HG03025 (cell line): ENCODE measurements around the gene PTPRD.

Experiments
- ATAC-seq: cut with Tn5 transposase; IDR thresholded peaks from one replicate; pipeline ENCODE4 v1.9.1; 2021; ENCODE audit warnings: mild to moderate bottlenecking, moderate library complexity; ENCODE audit not compliant: unreplicated experiment, low FRiP score

PTPRD gene

GRCh38 chr9:8649807-8650206, 1963.0 kb downstream of the PTPRD start:
- no peak for ATAC-seq

- ATAC-seq: no peak
Observed at GRCh38 chr9:8649160-8649559, 1963.6 kb downstream of the PTPRD start.

- no peak for ATAC-seq
Observed at GRCh38 chr9:8648271-8648845, 1964.4 kb downstream of the PTPRD start.

- ATAC-seq: no peak
Observed at GRCh38 chr9:8647824-8648223, 1965.0 kb downstream of the PTPRD start.

- no peak for ATAC-seq
Observed at GRCh38 chr9:8644571-8644970, 1968.2 kb downstream of the PTPRD start.

- no peak for ATAC-seq
Observed at GRCh38 chr9:8643896-8644295, 1968.9 kb downstream of the PTPRD start.

GRCh38 chr9:8643464-8643863, 1969.3 kb downstream of the PTPRD start:
- no peak for ATAC-seq

- ATAC-seq: no peak
Observed at GRCh38 chr9:8640761-8641160, 1972.0 kb downstream of the PTPRD start.

- ATAC-seq: no peak
Observed at GRCh38 chr9:8637626-8638025, 1975.2 kb downstream of the PTPRD start.

GRCh38 chr9:8633784-8634183, 1979.0 kb downstream of the PTPRD start:
- ATAC-seq: no peak

- ATAC-seq: no peak
Observed at GRCh38 chr9:8632493-8632892, 1980.3 kb downstream of the PTPRD start.

GRCh38 chr9:8628791-8629190, 1984.0 kb downstream of the PTPRD start:
- no peak for ATAC-seq

- ATAC-seq: no peak
Observed at GRCh38 chr9:8627976-8628679, 1984.7 kb downstream of the PTPRD start.

- ATAC-seq: no peak
Observed at GRCh38 chr9:8622871-8623270, 1989.9 kb downstream of the PTPRD start.

GRCh38 chr9:8622222-8622802, 1990.5 kb downstream of the PTPRD start:
- ATAC-seq: no peak

GRCh38 chr9:8621416-8621815, 1991.4 kb downstream of the PTPRD start:
- no peak for ATAC-seq

GRCh38 chr9:8616414-8616813, 1996.4 kb downstream of the PTPRD start:
- ATAC-seq: no peak

- ATAC-seq: no peak
Observed at GRCh38 chr9:8614926-8615440, 1997.8 kb downstream of the PTPRD start.

- ATAC-seq: no peak
Observed at GRCh38 chr9:8613346-8613825, 1999.4 kb downstream of the PTPRD start.

GRCh38 chr9:8611153-8611552, 2001.6 kb downstream of the PTPRD start:
- ATAC-seq: no peak

- no peak for ATAC-seq
Observed at GRCh38 chr9:8610256-8610655, 2002.5 kb downstream of the PTPRD start.

- no peak for ATAC-seq
Observed at GRCh38 chr9:8605096-8605495, 2007.7 kb downstream of the PTPRD start.
